ENCODE data around the gene BCL11B.

BCL11B gene

DNA sequence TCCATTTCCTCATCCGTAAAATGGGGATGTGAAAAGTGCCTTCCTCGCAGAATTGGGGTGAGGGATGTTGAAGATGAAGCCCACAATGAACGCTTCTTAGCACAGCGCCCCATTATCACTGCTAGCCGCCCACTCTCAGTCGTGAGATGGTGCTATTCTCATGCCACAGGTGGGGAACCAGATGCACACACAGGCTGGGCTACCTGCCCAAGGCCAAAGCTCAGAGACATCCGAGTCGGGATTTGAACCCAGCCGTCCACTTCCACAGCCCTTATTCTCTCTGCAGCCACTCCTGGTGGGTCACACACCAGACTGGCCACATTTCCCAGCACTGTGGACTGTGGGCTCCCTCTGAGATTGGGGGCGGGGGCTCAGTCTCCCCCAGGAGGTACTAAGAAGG lies 55.8 kb downstream of the BCL11B start:
- FAIRE-seq = no peak

DNA sequence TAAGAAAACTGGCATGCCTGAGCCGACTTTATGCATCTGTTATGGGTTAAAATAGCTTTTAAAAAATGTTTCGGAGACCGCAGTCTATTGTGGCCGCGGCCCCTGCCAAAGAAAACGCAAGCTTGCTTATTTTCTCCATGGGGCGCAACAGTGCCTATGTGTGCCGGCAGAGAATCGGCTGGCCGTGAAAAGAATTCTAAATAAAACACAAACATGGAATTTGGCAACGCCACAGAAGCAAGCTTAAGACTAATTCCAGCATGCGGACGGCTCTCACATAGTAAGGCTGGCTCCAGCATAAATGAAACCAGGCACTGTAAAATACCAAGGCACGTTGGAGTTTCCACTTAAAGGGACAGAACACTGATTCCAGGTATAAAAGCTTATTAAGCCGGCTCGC lies 56.7 kb downstream of the BCL11B start:
- no peak for FAIRE-seq

DNA sequence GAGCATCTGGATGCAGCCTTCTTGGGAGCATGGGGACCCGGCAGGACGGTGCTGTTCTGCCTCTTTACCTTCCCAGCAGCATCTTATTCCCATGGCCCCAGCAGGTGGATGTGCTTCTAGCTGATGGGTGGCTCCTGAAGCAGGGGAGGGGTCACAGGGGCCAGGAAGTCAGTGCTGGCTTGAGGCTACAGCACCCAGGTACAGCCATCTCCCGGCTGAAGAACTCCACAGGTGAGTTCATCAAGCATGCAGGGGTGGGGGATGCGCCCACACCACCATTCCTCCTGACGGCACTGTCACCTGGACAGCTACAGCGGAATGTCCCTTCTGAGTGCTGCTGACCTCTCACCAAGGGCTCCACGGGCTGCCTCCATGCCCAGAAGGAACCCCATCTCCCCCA lies 57.3 kb downstream of the BCL11B start:
- no peak for FAIRE-seq

DNA sequence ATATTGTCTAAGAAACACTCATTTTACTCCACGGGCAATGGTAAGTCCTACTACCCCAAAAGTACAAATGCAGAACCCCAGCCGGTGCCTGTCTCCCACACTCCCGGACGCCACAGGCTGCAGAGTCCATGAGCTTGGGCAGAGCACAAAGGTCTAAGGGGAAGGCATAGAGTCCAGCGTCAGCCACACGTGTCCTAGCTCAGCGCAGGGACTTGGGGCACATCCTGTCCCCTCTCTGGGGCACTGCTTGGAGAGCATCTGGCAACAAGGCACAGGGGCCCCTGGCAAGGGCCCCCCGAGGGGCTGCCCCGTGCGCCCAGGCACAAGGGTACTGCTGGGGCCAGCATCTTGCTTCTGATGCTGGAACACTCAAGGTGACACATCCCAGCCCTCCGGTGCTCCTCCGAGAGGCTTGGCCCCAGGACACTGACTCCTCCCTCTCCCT lies 58.4 kb downstream of the BCL11B start:
- no peak for FAIRE-seq

DNA sequence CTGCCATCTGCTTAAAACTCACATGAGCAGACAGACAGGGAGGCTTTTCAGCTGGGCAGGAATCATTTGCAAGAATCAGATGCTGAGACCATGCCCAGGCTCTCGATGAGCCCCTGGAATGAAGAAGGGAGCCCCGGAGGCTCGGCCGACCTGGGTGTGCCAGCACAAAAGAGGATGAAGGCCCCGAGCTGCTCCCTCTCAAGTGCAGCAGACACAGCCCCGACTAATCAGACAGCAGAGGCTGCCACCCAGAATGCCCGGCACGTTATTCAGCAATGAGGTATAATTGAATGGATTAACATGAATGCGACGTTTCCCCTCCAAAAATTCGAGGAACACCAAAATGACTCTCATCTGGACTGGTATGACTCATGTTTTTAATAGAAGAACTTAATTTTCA lies 58.9 kb downstream of the BCL11B start:
- FAIRE-seq = no peak

DNA sequence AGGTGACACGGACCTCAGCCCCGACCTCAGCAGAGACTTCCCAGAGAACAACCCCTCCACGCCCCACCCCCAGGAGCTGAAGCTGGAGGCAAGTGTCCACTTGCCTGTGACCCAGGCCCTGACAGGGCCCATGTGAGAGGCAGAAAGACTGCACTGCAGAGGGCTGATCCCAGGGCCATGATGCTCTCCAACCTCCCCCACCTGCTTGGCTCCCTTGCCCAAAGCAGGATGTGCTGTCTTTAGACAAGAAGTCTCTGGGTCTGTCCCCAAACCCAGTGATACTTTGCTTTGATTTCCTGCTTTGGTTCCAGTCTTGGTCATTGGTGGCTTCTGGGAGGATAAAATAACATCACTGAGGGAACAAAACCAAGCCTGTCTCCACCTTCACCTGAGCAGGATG lies 59.4 kb downstream of the BCL11B start:
- no peak for FAIRE-seq

DNA sequence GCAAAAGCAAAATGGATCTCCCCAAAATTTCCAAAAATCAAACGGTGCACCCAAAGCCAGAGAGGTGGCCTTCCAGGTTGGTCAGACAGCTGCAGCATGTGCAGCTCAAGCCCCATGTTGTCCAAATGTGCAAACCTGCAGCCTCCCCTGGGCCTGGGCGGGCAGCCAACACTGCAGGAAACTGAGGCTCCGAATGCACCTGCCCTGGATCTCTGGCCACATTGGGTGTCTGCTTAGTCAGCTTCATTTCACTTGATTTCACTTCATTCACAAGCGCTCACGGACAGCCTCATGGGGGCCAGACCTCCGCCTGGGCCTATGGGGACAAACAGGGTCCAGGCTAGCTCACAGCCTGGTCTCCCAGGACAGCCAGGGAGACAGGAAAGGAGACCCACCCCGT lies 59.8 kb downstream of the BCL11B start:
- FAIRE-seq = no peak

DNA sequence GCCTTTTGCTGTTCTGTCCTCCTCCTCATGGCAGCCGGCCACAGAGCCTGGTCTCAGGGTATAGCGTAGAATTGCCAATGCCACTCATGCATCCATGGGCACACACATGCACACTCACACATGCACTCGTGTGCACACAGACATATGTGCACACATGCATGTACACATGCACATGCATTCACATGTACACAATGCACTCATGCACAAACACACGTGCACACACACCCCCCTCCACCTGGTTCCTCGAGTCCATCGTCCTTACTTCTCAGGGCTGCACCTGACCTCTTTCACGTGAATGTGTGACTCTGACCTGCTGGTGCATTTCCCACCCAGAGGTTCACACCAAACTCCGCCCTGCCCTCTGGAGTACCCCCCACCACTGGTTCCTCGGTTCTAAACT lies 60.6 kb downstream of the BCL11B start:
- no peak for FAIRE-seq

DNA sequence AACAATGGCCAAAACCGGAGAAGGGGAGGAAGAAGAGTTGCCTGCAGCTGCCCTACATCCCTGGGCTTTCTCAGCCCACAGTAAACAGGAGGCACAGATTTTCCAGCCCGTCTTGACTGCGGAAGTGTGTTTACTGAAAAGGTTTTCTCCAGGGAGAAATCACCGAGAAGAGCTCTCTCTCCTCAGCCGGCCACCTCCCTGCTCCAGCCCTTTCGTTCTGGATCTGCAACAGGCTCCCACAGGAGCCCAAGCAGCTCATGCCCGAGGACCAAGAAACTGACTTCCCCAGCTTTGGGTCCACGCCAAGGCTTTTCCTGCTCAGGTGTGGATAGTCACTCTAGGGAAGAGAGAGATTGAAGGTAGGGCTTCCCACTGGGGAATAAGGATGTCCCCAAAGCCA lies 61.7 kb downstream of the BCL11B start:
- FAIRE-seq = no peak

DNA sequence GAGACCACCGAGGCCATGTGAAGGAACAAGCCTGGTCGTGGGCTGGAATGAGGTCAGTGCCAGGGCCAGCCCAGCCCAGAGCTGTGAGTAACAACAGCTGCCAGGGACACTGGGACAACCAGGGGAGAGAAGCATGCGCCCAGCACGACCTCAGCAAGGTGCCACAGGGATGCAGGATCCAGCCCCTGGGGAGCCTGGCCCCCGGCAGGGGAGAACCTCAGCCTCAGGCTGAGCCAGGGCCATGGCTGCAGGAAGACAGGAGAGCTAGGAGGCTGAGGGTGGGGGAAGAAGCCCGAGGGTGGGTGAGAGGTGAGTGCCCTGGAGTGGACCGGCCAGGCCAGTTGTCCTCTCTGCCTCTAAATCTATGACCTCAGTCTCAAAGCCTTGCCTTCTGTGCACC lies 62.6 kb downstream of the BCL11B start:
- no peak for FAIRE-seq

DNA sequence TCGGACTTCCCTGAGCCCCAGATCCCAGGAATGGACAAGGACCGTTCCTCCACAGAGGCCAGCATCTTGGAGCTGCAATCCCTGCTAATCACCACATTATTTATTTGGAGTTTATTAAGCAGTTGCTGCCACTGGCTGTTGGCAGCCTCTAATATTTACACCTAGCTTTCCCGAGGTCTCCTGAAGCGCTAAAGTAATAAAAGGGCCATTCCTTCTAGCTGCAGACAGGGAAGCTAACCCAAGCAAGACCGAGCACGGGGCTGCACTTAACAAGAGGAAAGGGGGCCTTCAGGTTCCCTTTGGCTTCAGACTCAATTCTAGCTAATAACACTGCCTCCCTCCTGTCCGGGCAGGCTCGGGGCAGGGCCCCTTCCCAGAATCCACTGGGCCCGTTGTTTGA lies 63.7 kb downstream of the BCL11B start:
- FAIRE-seq = no peak

DNA sequence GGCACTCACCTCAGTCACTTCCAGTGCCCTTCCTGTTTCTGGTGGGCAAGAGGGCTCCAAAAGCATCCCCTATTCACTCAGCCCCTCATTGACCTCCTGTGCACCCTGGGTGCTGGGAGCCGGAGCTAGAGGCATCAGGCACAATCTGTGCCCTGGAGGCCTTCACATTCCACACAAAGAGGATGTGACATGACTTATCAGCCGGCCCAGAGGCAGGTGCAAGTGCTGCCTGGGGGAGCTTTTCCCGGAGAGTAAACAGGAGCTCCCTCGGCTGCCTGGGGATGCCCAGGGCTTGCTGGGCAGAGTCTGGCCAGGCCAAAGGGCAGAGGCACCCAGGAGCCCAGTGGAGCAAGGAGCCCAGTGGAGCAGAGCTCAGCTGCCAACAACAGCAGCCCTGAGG lies 64.5 kb downstream of the BCL11B start:
- no peak for FAIRE-seq

DNA sequence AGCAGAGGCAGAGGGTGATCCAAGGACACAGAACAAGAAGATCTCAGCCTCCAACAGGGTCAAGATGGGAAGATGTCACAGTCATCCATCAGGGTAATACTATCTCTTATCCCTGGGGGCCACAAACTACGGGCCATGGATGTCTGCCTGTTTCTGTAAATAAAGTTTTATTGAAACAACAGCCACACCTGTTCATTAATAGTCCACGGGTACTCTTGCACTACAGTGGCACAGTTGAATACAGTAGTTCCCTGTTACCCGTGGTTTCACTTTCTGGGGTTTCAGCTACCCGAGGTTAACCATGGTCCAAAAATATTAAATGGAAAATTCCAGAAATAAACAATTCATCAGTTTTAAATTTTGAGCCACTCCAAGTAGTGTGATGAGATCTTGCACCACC lies 65.9 kb downstream of the BCL11B start:
- no peak for FAIRE-seq

DNA sequence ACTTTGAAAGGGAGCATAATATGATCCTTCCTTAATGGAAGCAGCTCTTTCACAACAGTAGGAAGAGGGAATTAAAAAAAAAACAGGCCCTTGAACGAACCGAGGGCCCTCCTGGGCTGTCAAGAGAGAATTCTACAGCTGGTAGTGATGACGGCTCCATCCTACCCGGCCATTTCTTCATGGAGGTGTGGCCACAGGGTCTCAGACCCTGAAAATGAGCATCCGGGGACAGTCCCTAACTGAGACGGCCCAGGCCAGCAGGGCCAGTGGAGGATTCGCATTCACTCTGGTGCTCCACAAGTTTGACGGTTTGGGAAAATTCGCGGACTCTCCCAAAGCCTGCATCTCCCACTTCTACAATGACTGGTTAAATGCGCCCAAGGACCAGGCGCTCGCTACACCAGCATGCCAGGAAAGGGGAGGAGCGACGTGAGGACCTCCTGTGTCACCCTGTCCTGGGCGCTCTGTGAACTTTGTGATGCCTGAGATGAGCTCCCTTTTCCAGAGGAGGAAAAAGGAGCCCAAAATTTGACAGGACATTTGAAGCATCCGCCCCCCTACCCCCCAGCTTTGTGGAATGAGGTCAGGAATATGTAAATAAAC lies 66.8 kb downstream of the BCL11B start:
- FAIRE-seq = no peak

DNA sequence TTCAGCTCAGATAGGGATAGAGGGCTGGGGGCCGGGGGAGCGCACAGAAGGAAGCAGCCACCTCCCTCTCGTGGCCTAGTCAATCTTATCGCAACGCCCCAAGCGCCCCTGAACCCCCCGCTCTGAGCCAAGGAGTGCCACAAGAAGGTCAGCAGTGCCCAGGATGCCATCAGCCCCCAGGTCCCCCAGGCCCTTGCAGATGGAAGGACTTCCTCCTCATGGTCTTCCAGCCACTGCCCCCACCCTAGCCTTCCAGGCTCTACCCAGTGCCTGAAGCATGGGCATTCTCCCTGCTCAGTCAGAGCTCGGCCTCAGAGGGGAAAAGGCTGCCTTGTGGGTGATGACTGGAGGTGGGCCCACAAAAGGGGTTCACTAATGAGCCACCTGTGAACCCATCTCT lies 68.2 kb downstream of the BCL11B start:
- no peak for FAIRE-seq

DNA sequence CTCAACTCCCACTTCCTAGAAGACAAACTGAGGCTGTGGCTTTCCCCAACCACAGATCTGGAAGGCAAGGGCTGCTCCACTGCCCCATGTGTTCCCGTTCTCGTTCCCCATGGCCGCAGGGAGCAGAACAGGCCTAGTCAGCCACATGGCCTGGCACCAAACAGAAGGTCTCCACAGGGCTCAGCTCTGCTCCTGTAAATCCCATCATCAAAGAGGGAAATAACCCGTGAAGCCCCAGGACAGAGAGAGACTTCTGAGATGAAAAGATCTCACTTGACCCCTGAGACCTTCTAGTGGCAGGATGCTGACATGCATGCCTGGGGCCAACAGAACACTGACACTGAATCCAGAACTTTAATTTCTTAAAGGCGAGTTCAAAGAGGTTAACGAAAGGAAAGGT lies 68.9 kb downstream of the BCL11B start:
- FAIRE-seq = no peak

DNA sequence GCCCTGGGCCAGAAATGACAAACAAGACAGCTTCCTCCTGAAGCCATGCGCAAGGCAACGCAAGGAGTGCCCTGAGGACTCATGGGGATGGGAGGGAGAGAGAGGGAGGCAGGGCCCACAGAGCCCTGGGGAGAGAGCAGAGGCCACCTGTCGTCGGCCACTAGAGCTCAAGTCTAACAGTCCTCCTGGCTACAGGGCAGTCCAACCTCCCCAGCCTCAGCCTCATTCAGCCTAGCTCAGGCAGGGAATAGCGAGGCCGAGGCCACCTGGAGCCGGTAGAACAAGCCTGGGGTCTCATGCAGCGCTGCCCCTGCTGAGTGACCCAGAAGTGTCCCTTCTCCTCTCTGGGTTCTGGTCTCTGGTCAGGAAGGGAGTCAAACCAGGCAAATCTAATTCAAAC lies 69.5 kb downstream of the BCL11B start:
- no peak for FAIRE-seq

DNA sequence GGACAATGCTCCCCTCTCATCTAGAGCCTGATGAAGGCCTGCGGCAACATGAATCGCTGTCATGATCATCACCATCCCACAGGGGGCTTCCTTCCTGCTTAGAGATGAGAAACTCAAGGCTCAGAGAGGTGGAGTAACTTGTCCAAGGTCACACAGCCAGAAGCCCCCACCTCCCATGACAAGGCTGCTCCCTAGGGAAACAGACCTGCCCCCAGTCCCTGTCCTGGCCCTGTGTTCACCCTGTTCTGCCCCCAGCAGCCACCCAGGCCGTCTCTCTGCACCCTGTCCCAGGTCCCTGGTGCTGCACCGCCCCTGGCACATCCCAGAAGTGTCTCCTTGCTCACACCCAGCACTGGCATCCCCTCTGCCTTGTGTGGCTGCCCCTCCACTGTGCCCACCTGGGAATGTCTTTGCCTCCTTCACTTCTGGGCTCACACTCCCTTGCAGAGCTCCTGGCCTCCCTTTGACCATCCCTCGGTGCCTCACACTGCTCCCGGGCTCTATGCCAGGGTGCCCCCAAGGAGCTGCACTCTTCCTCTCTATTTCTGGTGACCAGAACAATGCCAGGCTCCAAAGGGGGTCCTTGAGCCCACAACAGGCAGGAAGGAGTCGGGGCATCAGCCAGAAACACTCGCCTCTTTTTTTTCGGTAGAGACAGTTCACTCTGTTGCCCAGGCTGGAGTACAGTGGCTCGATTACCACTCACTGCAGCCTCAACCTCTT lies 70.5 kb downstream of the BCL11B start:
- FAIRE-seq = no peak

DNA sequence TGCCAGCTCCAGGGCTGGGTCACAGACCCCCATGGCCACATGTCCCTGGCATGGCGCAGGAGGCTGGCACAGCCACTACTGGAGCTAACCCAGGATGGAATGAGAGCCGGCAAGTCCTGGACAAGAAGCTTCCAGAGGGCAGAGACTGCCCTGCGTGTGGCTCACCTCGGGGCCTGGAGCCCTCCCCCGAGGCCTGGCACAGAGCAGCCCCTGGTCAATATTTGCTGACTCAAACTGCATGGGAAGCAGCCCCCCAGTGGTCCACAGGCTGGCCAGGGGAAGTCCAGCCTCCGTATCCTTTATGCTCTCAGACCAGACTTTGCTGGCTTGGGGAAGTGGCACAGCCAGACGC lies 71.4 kb downstream of the BCL11B start:
- FAIRE-seq = no peak

DNA sequence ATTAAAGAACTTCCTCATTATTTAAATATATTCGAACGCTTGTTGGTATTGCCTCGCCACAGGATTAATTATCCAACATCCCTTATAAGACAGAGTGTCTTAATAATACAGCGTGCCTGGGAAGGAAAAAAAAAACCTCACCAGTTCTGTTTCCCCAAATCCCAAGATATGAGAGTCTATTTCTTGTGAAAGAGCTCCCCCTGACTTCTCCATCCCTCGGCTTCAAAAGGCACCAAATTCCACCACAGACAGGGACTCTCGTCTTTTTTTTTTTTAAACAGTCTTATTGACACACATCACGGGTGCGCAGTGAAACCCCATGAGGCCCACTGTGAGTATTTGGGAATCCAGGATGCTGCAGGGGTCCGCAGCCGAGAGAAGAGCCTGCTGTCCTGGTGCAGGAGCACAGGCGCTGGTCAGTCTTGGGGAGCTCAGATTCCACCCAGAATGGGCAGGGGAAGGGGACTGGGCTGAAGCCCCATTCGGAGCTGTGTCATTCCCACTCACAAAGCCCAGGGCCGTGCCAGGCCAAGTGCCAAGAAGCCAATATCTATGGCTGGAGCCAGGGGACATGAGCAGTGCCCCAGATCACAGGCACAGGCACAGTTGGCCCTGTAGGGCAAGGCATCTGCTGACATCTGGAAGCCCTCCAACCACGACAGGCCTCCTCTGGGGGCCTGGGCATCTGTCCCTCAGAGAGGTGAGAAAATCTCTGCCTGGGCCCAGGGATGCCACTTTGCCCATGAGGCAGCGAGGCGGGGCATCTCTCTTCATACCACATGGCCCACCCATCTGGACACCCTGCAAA lies 71.9 kb downstream of the BCL11B start:
- no peak for FAIRE-seq

DNA sequence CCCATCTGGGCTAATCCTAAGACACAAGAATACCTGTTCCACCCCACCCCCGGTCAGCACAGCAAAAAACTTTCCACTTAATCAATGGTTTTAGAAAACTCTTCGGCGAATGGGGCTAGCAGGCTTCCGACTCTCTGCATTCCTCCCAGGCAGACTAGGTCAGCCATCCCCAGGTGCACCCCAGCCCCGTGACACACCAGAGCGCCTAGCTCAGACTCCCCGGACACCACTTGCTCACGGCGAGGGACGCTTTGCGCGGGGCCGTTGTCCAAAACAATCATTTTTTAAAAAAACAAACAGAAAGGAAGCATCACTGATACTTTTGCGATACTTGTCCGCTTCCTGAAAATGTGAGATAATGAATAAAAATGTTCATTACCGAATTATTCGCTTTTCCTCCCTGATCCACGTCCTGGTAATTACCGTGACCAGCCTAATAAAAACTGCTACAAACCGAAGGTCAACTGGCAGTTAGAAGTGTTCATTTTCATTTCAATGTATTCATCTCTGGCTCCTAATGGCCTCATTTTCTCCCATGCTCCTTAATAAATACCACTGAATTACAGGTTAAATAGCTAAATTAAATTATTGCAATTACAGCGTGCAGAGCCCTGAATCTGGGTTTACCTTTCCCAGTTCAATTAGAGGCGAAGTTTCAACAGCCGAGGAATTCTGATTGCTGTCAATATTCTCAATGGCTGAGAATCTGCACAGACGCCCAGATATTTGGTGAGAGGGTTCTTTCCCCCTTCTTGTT lies 73.1 kb downstream of the BCL11B start:
- FAIRE-seq = no peak

DNA sequence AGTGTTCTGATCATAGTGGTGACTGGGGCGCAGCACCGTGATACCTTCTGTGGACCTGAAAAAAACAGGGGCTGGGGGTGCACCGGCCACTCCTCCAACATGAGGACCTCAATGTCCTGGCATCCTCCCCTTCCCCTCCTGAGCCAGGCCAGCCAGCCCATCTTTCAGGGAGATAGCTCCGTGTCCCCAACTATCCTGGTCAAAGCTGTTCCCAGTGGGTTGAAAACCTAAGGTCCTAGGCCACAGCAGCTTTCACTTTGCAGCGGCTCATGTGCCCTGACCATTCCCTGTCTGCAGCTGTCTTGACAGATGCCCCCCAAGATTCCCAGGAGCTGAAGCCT lies 75.7 kb downstream of the BCL11B start:
- FAIRE-seq = no peak

DNA sequence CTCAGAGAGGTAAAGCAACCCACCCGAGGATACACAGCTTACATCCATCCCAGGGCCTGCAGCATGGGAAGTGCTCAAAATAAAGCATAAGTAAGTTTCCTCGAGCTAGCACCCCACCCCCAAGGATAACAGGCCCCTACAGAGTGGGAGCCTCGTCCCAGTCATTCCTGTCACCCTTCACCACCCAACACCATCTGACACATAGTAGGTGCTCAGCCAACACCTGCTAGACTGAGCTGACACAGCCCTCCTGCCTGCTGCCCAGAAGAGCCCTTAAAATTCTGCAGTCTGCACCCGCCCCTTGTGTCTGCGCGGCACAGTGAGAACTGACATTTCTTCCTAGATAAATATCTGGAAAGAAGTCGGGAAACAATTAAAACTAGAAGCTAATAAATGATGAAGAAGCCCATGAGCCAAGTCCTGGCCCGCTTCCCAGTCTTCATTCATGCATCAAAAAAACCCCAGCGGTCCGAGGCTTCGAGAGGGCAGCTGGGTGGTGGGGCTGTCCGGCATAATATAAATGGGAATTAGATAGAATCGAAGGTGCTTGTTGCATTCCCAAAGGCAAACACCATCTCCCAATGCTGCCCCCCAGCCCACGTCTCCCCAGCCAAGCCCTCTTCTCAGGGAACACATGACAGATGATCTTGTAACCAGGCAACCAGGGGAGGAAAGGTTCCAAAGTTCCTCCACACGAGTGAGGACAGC lies 76.2 kb downstream of the BCL11B start:
- no peak for FAIRE-seq

Data from islet of Langerhans (tissue), 1 donor.